NCI-H526 treated with DMSO at 0.1 percent for 48 hours (cell line): Measurements from ENCODE around the gene CAPN5.
A peak's percentile ranks its signal among the peaks of the same experiment; 100 is the strongest.
"Not testable (repeated sequence)": the region's sequence is repeated elsewhere in the genome, so short reads cannot be mapped to it uniquely, and the experiment has no call there.

Experiments used
- DNase-seq: peaks from one replicate; lab custom pipeline; 2025; lab: John Stamatoyannopoulos, UW

CAPN5 gene

GRCh38 chr11:77044356-77044755 is 22.4 kb upstream of the CAPN5 start:
- DNase-seq = no peak

- no peak for DNase-seq
Measured at GRCh38 chr11:77044886-77045285, 21.9 kb upstream of the CAPN5 start.

GRCh38 chr11:77046060-77046501 is 20.7 kb upstream of the CAPN5 start:
- DNase-seq = peak; percentile 26

GRCh38 chr11:77047007-77047927 is 19.5 kb upstream of the CAPN5 start:
- DNase-seq = peak; percentile 90

GRCh38 chr11:77047928-77048446 is 18.8 kb upstream of the CAPN5 start:
- DNase-seq = not testable (repeated sequence)

GRCh38 chr11:77049026-77049425 is 17.7 kb upstream of the CAPN5 start:
- no peak for DNase-seq

GRCh38 chr11:77051511-77051910 is 15.3 kb upstream of the CAPN5 start:
- DNase-seq = no peak

- DNase-seq = no peak
Measured at GRCh38 chr11:77052518-77052917, 14.3 kb upstream of the CAPN5 start.

GRCh38 chr11:77053217-77054015 is 13.4 kb upstream of the CAPN5 start:
- DNase-seq = no peak

GRCh38 chr11:77054084-77054483 is 12.7 kb upstream of the CAPN5 start:
- no peak for DNase-seq

GRCh38 chr11:77055101-77055561 is 11.6 kb upstream of the CAPN5 start:
- no peak for DNase-seq

- no peak for DNase-seq
Measured at GRCh38 chr11:77055913-77056312, 10.9 kb upstream of the CAPN5 start.

- no peak for DNase-seq
Measured at GRCh38 chr11:77056814-77057402, 9.9 kb upstream of the CAPN5 start.

GRCh38 chr11:77057938-77058474 is 8.8 kb upstream of the CAPN5 start:
- no peak for DNase-seq

- DNase-seq = no peak
Measured at GRCh38 chr11:77058900-77059299, 7.9 kb upstream of the CAPN5 start.

- DNase-seq = peak; percentile 74
Measured at GRCh38 chr11:77059806-77060205, 7.0 kb upstream of the CAPN5 start.

GRCh38 chr11:77060234-77060633 is 6.5 kb upstream of the CAPN5 start:
- no peak for DNase-seq

GRCh38 chr11:77061258-77061657 is 5.5 kb upstream of the CAPN5 start:
- DNase-seq = not testable (repeated sequence)

GRCh38 chr11:77062924-77063323 is 3.8 kb upstream of the CAPN5 start:
- no peak for DNase-seq

- no peak for DNase-seq
Measured at GRCh38 chr11:77063407-77063806, 3.4 kb upstream of the CAPN5 start.

- DNase-seq = no peak
Measured at GRCh38 chr11:77063861-77064260, 2.9 kb upstream of the CAPN5 start.

GRCh38 chr11:77064648-77065217 is 2.0 kb upstream of the CAPN5 start:
- DNase-seq = no peak
